ENCODE results near the gene RCAN1. TPM values are rescaled to one million over a fixed set of nuclear protein-coding genes. Genes with fewer than 3 reads are reported as not detected.

RCAN1 gene
- total RNA-seq, 4 donors from 2014 or later, result 20.5 to 50.3 (median 26.2) TPM

GRCh38 chr21:34613679-34614627 is 960 bp downstream of the RCAN1 start:
- H3K4me3 ChIP-seq, result peak overlapping the region; percentile 55 to 99 (median 74)
- H3K36me3 ChIP-seq, result no peaks in the 10 kb centered on the region
- no peaks in the 10 kb centered on the region for H3K9me3 ChIP-seq
- DNase-seq, result no peak
- peaks cover 0 to 11% (median 4%) of the 10 kb centered on the region in 4 donors for H3K4me1 ChIP-seq
- TF ChIP-seq CTCF (IDR thresholded peaks at IDR 0.05) (no peak), POLR2A (IDR thresholded peaks at IDR 0.05) (no peak)
- H3K27ac ChIP-seq, result peak overlapping the region; percentile 73 to 93 (median 82)
- H3K27me3 ChIP-seq, result no peaks in the 10 kb centered on the region

- H3K27ac ChIP-seq, result no peak overlapping the region
Observed at GRCh38 chr21:34612557-34612956, 2.4 kb downstream of the RCAN1 start.

GRCh38 chr21:34612056-34612455 is 2.9 kb downstream of the RCAN1 start:
- no peak overlapping the region for H3K27ac ChIP-seq
- H3K4me3 ChIP-seq, result no peak overlapping the region
- H3K9me3 ChIP-seq, result no peaks in the 10 kb centered on the region
- no peak for TF ChIP-seq CTCF (IDR thresholded peaks at IDR 0.05)
- TF ChIP-seq POLR2A (IDR thresholded peaks at IDR 0.05), result no peak
- DNase-seq, result no peak
- H3K36me3 ChIP-seq, result no peaks in the 10 kb centered on the region
- no peaks in the 10 kb centered on the region for H3K27me3 ChIP-seq
- peaks cover 0 to 11% (median 4%) of the 10 kb centered on the region in 4 donors for H3K4me1 ChIP-seq

More at GRCh38 chr21:34612557-34612956, 2.4 kb downstream of the RCAN1 start:
- Histone ChIP-seq H3K9me3 (no peaks in the 10 kb centered on the region), H3K4me3 (no peak overlapping the region), H3K27me3 (no peaks in the 10 kb centered on the region), H3K36me3 (no peaks in the 10 kb centered on the region), H3K4me1 (peaks cover 0 to 11% (median 4%) of the 10 kb centered on the region in 4 donors)
- no peak for DNase-seq
- TF ChIP-seq POLR2A (IDR thresholded peaks at IDR 0.05) (no peak), CTCF (IDR thresholded peaks at IDR 0.05) (no peak)

- no peak for TF ChIP-seq CTCF (IDR thresholded peaks at IDR 0.05)
- TF ChIP-seq POLR2A (IDR thresholded peaks at IDR 0.05), result no peak
- no peak overlapping the region for H3K27ac ChIP-seq
- H3K36me3 ChIP-seq, result no peaks in the 10 kb centered on the region
- H3K27me3 ChIP-seq, result no peaks in the 10 kb centered on the region
- DNase-seq, result no peak
- H3K4me1 ChIP-seq, result peaks cover 0 to 11% (median 4%) of the 10 kb centered on the region in 4 donors
- H3K4me3 ChIP-seq, result no peak overlapping the region
- no peaks in the 10 kb centered on the region for H3K9me3 ChIP-seq
Observed at GRCh38 chr21:34611528-34611927, 3.4 kb downstream of the RCAN1 start.

GRCh38 chr21:34609933-34610549 is 4.9 kb downstream of the RCAN1 start:
- Histone ChIP-seq H3K27ac (no peak overlapping the region), H3K36me3 (no peaks in the 10 kb centered on the region), H3K4me1 (peaks cover 0 to 11% (median 4%) of the 10 kb centered on the region in 4 donors), H3K4me3 (no peak overlapping the region), H3K27me3 (no peaks in the 10 kb centered on the region), H3K9me3 (no peaks in the 10 kb centered on the region)
- TF ChIP-seq CTCF (IDR thresholded peaks at IDR 0.05), result no peak
- TF ChIP-seq POLR2A (IDR thresholded peaks at IDR 0.05), result no peak
- DNase-seq, result no peak
